Fibroblast of the aortic adventitia (primary cell): ENCODE data around the gene SIGLEC7. TPM values are rescaled to one million over a fixed set of nuclear protein-coding genes. Genes with fewer than 3 reads are reported as not detected.

Experiments
- DNase-seq: peaks from one replicate; pipeline ENCODE4 v3.0.0-alpha.2; 2010; ENCODE audit warnings: low read depth
- H3K4me3 ChIP-seq: 2 replicates; pipeline ENCODE4 v1.5.1; 2011; ENCODE audit warnings: low read depth, mild to moderate bottlenecking, control low read depth, low read length, moderate library complexity
- CTCF ChIP-seq: IDR thresholded peaks from 2 replicates; pipeline ENCODE4 v1.5.1; 2011; ENCODE audit warnings: mild to moderate bottlenecking, low read length, control low read depth, inconsistent platforms; ENCODE audit not compliant: insufficient read depth
- total RNA-seq: library from RNA; depleted of rRNA; stranded (reverse); fragments of >200 nt; gene quantifications from 2 replicates; pipeline ENCODE4 v1.2.3, GENCODE V29; 2012; ENCODE audit warnings: low replicate concordance

SIGLEC7 gene
- total RNA-seq, 1 donor, result not detected

- no peak for TF ChIP-seq CTCF
- H3K4me3 ChIP-seq, result no peak overlapping the region
- DNase-seq, result no peak
These were observed 43.2 kb downstream of the SIGLEC7 start for GRCh38 chr19:51185069-51185867.

- no peak for TF ChIP-seq CTCF
- no peak overlapping the region for H3K4me3 ChIP-seq
- DNase-seq, result no peak
These were observed 43.7 kb downstream of the SIGLEC7 start for GRCh38 chr19:51185868-51186215.

GRCh38 chr19:51186323-51186722, 44.2 kb downstream of the SIGLEC7 start:
- no peak for TF ChIP-seq CTCF
- no peak for DNase-seq
- no peak overlapping the region for H3K4me3 ChIP-seq

GRCh38 chr19:51187395-51188226, 45.5 kb downstream of the SIGLEC7 start:
- TF ChIP-seq CTCF, result no peak
- no peak overlapping the region for H3K4me3 ChIP-seq
- no peak for DNase-seq

GRCh38 chr19:51188227-51188559, 46.1 kb downstream of the SIGLEC7 start:
- DNase-seq, result no peak
- no peak for TF ChIP-seq CTCF
- no peak overlapping the region for H3K4me3 ChIP-seq

GRCh38 chr19:51192689-51193088, 50.6 kb downstream of the SIGLEC7 start:
- DNase-seq, result no peak
- no peak overlapping the region for H3K4me3 ChIP-seq
- no peak for TF ChIP-seq CTCF
